Mucosa of gallbladder (tissue), 1 donor: ENCODE measurements around the gene DCAF15. TPM values are rescaled to one million over a fixed set of nuclear protein-coding genes. Genes with fewer than 3 reads are reported as not detected.
"Not testable (repeated sequence)": the region's sequence is repeated elsewhere in the genome, so short reads cannot be mapped to it uniquely, and the experiment has no call there.

Experiments
- DNase-seq: peaks from one replicate; pipeline ENCODE4 v3.0.0-alpha.2; 2020; ENCODE audit warnings: low spot score
- total RNA-seq: library from RNA; stranded (reverse); gene quantifications from one replicate; pipeline ENCODE4 v1.2.1, GENCODE V29; 2021
- donor health status: DM: no; HTN: no; CAD: no.

Gene DCAF15
- total RNA-seq, 1 donor from 2014 or later, result 33.7 TPM

GRCh38 chr19:13959962-13960862 is 7.9 kb downstream of the DCAF15 start:
- DNase-seq, result no peak

GRCh38 chr19:13960863-13961784 is 8.8 kb downstream of the DCAF15 start:
- no peak for DNase-seq

- DNase-seq, result no peak
Measured at GRCh38 chr19:13961826-13962698, 9.8 kb downstream of the DCAF15 start.

- no peak for DNase-seq
Measured at GRCh38 chr19:13962699-13963602, 10.6 kb downstream of the DCAF15 start.

GRCh38 chr19:13963603-13964105 is 11.3 kb downstream of the DCAF15 start:
- DNase-seq, result no peak

- DNase-seq, result no peak
Measured at GRCh38 chr19:13964776-13965175, 12.5 kb downstream of the DCAF15 start.

GRCh38 chr19:13965377-13965896 is 13.1 kb downstream of the DCAF15 start:
- no peak for DNase-seq

- no peak for DNase-seq
Measured at GRCh38 chr19:13965926-13966683, 13.8 kb downstream of the DCAF15 start.

GRCh38 chr19:13966684-13967128 is 14.4 kb downstream of the DCAF15 start:
- no peak for DNase-seq

- not testable (repeated sequence) for DNase-seq
Measured at GRCh38 chr19:13967206-13967605, 14.9 kb downstream of the DCAF15 start.

- DNase-seq, result no peak
Measured at GRCh38 chr19:13968383-13968935, 16.1 kb downstream of the DCAF15 start.

GRCh38 chr19:13968999-13969398 is 16.7 kb downstream of the DCAF15 start:
- no peak for DNase-seq

- DNase-seq, result no peak
Measured at GRCh38 chr19:13969897-13970296, 17.6 kb downstream of the DCAF15 start.

- not testable (repeated sequence) for DNase-seq
Measured at GRCh38 chr19:13971868-13972267, 19.6 kb downstream of the DCAF15 start.

GRCh38 chr19:13972368-13973155 is 20.3 kb downstream of the DCAF15 start:
- DNase-seq, result no peak

- not testable (repeated sequence) for DNase-seq
Measured at GRCh38 chr19:13973479-13973878, 21.2 kb downstream of the DCAF15 start.

GRCh38 chr19:13974073-13974472 is 21.8 kb downstream of the DCAF15 start:
- peak; percentile 75 for DNase-seq

GRCh38 chr19:13975870-13976269 is 23.6 kb downstream of the DCAF15 start:
- DNase-seq, result no peak
